GM18858 (cell line): ENCODE measurements around the gene ADCY5.

Experiments used
- ATAC-seq: cut with Tn5 transposase; IDR thresholded peaks from one replicate; pipeline ENCODE4 v1.9.1; 2021; ENCODE audit not compliant: unreplicated experiment

Gene ADCY5

DNA sequence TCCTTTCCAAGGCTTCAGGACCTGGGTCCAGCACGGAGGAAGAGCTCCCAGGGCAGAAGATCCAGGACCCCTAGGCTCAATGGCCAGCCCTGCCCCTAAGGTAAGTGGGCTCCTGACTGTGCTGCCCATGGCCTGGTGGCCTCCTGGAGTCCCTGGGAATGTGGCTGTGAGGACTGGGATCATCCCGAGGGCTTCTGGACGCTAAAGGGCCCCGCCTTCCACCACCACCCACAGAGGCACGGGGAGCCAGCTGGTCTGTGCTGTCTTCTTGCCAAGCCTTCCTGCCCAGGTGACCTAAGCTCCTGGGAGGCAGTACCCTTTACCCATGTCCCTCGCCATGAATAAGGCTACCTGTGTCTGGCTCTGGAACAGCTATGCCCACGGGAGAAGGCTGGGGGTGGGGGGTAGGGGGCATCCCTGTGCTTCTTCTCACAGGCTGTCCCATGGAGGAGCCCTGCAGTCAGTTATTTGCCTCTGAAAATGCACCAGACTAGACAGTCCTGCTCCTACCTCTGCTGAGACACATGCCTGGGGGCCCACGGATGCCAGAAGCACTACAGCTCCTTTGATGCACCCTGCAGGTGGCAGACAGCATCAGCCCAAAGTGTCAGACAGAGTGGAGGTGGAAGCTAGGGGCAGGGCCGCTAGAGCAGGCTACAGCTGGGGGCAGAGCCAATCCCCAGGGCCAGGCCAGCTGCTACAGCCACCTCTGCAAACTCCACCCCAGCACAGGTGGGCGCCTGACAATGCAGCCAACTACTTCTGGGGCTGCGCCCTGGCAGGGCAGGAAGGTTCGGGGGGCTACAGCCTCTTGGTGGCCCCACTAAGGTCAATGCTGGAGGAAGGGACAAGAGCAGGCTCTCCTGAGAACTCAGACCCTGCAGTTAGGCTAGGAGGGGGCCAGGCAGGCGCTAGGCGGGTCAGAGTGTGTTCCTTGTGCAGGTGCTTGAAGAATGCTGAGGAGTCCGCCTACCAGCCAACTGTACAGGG is 156.3 kb downstream of the ADCY5 start:
- ATAC-seq, result no peak

DNA sequence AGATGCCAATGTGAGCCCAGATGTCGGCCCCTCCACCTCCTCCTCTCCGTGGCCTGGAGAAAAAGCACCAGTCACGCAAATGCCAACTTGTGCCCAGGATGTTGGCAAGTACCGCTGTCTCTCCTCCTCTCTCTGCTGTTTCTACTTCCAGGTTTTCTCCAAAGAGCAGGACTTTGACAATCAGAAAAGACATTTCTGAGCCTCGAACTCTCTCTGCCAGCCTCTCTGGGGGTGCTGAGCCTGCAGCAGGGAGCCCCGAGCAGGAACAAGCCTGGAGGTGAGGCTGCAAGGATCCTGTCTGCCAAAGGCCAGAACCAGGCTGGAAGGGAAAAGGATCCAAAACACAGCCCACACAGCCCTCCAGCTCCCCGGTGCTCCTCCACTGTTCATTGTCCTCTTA is 157.5 kb downstream of the ADCY5 start:
- no peak for ATAC-seq

DNA sequence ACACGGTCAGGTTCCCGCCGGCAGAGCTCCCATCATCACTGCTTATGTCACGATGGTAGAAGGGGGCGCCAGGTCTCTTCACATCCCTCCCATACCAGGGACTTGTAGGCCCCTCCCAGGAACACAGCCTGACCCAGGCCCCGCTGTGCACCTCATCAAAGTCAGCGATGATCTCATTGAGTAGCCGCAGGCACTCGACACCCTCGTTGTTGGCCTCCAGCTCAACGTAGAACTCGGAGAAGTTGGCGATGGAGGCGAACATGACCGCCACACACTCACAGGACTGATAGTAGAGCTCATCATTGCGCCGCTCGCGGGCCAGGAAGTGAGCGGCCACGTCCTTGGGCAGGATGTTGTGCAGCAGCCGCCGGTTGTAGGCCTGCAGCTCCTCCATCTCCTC is 157.9 kb downstream of the ADCY5 start:
- no peak for ATAC-seq

DNA sequence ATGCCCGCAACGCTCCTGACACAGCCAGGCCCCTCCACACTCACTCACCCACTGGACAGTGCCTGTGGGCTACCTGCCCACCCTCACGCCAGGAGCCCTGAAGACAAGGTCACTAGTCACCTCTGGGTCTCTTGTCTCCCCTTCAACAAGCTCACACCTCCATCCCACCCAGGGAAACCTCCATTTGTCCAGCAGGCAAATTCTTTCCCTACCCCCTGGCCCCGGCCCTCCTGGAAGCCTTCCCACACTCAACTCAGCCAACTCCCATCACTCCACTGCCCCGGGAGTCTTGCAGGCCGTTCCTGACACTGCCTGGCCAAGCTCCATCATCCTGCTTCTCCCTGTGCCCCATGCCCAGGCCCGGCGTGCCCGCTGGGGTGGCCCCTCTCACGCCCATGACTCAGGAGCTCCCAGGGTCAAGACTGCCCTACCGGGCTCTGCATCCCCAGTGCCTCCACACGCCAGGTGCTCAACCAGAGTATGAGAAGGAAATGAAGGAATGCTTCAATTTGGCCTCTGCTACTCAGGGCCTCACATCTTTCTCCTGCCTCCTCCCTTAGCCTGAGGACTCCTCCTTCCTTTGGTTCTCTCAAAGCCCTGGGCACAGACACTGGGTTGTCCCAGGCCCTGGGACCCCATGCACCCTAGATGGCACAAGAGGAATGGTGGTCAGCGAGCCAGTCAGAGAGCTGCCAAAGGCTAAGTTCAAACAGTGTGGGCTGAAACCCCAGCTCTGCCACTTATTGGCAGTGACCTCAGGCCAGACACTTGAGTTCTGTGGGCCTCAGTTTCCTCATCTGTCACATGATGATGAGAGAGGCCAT is 158.6 kb downstream of the ADCY5 start:
- ATAC-seq, result no peak

DNA sequence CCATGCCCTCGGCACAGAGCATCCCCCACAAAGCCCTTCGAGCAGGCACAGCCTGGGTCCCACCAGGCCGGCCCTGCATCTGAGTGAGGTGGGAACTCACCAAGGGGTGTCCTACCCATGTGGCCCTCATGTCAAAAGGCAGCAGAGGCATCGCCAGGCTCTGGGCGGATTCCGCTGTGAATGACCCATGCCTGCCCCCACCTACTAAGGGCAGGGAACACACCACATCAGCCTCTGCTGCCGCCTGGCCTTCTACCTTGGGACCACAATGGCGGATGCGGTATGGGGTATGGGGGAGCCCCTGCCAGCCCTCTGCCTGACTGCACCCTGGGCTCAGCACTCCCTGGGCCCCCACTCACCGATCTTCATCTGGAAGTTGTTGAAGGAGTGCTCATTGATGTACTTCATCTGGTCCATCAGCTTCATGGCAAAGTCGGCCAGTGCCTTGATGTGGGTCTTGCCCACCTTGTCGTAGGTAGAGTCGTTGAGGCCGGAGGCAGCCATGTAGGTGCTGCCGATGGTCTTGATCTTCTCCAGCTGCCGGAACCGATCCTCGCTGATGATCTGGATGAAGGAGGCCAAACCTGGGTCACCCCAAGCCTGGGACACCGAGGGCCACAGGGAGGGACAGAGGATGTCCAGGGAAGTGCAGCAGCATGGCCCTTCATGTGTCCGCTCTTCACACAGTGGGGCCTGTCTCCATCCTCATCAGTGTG is 159.3 kb downstream of the ADCY5 start:
- ATAC-seq, result no peak

DNA sequence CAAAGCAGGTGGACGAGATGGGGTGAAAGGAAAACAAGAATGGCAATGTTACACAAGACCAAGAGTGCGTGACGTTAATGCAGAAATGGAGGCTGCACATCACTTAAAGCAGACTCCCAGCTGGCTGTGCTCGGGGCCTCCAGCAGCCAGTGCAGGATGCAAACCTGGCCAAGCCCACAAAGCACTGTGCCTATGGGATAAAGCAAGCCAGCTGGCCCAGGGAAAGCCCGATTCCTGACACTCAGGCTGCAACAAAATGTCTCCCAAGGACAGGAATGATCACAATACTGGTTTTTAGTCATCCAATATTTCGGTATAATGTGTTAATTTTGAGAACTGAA is 161.0 kb downstream of the ADCY5 start:
- no peak for ATAC-seq

DNA sequence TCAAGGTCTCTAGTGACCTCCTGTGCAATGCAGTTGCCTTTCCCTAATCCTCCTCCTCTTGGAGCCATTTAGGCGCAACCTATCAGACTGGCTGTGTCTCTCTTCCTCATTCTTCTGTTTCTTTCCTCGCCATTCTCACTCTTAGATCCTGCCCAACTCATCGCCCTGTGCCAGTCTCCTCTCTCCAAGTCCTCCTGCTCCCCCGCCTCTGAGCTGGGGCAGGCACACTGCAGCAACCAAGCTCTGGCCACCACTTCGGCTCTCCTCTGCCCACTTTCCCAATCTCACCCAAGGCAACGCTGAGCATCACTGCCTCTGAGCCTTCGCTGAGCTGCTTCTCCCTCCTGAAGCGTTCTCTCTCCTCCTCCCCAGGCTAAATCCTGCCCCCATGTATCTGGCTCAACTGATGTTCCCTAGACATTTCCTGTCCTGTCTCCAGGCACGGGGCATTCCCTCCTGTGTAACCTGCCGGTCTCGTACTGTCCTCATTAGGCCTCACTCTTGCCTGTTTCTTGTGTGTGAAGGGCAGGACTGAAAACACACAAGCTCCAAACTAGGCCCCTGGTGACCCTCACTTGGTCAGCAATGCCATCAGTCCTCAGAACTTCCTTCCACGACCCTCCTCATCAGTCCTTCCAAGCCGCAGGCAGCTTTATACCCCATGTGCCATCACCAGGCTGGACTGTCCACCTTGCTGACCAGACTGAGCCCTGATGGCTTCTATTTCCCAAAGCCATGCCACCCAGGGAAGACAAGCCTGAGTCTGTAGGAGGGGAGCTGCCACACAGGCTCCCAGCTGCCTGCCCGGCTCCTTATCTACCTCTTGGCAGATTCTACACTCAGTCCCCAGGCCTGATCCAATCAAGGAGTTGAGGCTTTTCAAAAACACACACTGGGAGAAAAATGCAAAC is 161.6 kb downstream of the ADCY5 start:
- ATAC-seq, result no peak

DNA sequence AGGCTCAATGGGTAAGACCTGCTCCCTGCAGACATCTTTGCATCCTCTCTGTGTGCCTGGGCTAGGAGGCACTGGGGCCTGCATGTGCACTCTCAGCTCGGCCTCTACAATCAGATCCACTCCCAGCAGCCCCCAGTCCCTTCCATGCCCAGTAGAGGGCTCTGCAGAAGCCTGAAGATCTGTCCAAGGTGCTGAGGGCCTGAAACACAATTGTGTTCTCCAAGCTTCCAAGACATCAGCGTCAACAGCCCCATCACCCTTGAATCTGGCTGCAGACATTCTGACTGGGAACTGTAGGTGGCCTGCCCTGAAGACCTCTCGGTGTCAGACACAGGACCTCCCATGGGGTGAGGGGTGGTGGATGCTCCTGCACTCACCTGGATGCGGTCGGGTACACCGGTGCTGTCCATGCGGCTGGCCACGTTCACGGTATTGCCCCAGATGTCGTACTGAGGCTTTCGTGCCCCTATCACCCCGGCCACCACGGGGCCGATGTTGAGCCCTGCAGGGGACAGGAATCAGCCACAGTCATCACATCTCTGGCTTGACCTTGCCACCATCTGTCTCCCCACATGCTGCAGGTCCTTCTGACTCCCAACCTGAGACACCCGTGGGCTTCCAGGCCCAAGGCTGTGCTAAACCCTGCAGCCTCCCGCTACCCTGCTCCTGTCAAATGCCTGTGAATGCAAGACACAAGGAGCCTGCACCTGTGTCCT is 162.4 kb downstream of the ADCY5 start:
- ATAC-seq, result no peak

DNA sequence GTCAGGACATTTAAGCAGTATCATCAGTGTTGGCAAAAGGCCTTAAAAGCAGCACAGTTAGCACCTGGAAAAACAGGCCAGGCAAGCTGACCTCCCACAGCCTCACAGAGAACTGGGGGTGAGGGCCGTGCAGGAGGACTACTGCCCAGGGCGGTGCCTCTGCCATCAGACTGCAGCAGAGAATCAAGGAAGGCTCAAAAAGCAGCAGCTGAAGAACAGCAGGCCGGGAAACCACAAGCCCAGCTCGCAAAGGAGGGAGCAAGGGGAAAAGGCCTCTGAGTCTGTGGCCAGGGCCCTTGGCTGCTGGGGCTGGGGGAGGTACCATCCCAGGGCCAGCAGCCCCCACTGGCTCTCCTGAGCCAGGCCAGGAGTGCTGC is 163.0 kb downstream of the ADCY5 start:
- no peak for ATAC-seq

DNA sequence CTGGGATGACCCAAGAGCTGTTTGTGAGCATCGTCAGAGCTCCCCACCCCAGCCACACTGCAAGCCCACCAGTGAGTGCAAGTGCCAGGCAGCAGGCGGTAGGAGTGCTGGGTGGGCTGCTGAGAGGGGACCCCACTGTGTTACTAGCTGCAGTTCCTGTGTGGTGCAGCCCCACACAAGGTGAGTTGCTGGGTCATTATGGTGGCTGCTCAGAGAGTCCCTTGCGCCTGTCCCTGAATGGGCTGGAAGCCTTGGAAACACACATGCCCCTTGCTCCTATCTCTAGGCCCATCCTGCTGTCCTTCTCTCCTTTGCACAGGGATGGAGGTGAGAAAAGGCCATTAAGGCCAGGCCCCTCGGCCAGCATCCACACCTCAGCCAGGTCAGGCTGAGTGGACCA is 163.4 kb downstream of the ADCY5 start:
- ATAC-seq, result no peak

DNA sequence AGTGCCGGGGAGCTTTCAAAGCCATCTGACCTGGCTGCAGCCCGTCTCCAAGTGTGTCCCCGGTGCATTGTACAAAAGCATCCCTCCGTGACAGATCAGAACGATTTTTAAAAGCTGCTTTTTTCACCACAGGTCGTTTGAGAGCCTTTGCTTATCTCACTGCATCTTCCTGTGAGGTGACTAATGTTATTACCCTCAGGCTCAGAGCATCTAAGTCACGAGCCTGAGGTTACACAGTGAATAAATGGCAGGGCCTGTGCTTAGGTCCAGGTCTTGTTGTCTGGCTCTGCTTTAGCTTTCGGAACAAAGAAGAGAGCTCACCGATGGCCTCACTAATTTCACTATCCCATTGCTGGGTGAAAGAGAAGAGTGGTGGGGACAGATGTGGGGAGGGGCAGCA is 163.8 kb downstream of the ADCY5 start:
- no peak for ATAC-seq

DNA sequence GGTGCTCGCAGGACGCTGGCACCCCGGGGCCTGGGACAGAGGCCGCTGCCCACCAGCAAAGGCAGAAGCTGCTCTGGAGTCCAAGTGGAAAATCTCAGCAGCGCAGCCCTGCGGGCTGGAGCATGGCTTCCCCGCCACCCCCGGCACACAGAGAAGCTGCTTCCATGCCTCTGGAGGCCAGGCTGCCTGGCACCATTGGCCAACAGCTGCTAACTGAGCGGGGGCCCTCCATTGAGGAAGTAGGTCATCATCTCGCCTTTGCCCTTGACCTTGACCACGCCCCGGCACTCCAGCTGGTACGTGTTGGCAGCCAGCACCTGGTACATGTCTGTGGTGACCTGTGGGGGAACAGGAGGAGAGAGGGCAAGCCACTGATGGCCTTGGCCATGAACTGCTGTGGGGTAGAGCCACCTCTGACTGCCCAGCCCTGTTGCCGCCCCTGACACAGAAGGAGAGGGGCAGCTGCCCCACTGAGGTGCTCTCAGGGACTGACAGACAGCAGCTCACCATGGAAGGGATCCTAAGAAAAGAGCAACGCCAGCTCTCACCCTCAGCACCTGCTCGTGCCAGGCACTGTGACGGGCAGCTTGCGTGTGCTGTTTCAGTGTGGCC is 164.4 kb downstream of the ADCY5 start:
- ATAC-seq, result no peak

DNA sequence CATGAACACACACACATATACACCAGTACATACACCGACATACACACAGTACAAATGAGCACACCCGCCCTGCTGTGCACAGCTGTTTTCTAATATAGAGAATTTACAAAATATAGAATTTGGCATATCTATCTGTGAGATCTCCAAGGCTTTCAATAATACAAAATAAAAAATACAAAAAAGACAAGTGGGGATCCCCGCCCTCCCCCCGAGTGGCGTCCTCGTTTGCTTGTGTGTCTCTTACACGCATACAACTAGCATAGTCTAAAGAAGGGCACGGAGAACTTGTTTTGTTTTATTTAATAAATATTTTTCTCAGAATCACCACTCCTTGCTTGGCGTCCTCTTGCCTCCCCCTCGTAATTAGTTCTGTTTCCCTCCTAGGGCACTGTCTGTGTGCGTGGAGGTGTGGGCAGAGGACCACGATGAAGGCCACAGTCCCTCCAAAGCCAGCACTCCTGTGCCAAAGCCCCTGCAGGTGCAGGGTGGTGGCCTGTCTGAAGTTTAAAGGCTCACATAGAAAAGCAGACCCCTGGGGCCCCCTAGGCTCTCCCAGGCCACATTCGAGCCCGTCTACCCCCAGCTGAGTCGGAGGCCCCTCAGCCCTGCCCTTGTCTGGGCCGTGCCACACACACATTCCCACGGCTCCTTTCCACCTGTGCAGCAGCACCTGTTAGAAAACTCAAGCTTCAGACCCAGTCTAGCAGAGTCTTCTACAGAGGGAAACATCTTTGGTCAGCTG is 165.1 kb downstream of the ADCY5 start:
- ATAC-seq, result no peak

DNA sequence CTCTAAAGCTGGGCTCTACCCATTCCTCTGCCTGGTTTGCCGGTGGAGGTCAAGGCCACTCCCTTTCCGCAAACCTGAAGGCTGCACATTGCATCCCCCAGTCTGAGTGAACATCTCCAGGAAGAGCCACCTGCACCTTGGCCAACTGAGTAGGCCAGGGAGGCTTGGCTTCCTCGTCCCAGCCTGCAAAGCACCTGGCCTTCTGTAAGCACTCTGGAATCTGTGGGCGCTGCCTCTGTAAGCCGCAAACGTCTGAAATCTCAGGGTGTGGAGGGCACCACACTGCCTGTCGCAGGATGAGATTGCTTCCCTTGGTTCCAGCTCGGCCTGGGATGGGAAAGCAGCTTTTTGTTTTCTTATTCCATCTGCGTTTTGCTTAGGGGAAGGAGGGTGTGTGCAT is 165.8 kb downstream of the ADCY5 start:
- ATAC-seq, result no peak

DNA sequence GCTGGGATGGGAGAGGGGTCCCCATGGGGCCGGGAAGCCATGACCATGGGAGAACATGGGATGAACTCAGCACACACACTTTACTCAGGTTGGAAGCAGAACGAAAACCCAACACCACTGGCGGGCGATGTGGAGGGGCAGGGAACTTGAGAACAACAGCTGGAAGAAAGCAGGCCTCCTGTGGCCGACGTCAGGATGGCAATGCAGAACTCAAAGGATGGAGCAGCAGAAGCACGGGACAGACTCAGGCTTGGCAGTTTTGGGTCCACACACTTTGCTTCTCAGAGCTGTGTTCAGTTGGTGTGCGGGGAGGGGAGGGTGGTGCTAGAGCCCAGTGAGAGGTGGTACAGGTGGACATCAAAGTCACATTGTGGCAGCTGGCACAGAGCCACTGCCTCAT is 166.4 kb downstream of the ADCY5 start:
- no peak for ATAC-seq

DNA sequence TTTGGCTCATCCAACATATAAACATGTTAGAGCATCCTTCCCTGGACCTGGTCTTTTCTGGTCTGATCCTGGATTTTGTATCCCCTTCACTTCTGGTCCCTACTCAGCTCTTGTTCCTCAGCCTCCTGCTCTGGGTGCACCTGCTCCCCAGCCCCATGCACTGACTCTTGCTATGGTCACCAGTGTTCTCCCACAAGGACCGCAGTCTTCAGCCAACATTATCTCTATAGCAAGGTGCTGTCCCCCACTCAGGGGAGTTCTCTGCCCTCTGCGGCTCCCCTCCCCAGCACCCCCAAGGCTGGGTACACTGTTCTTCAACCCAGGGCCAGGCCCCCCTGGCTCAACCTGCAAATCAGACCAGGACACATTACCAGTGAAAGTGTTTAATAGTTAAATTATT is 167.0 kb downstream of the ADCY5 start:
- no peak for ATAC-seq

DNA sequence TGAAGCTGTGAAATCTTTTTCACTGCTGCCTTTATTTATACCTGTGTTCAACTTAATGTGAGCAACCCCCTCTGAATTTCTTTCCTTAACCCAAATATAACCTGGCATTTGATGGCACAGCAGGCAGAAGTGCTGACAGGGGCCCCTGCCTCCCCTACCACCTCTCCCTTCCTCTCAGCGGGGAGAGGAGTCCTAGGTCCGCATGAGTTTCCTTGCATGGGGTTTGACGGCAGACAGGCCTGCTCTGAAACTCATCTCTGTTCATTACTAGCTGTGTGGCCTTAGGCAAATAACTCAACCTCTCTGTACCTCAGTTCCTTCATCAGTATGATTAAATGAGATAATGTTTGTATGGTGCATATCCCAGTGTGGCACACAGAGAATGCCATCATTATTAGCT is 167.5 kb downstream of the ADCY5 start:
- ATAC-seq, result no peak

DNA sequence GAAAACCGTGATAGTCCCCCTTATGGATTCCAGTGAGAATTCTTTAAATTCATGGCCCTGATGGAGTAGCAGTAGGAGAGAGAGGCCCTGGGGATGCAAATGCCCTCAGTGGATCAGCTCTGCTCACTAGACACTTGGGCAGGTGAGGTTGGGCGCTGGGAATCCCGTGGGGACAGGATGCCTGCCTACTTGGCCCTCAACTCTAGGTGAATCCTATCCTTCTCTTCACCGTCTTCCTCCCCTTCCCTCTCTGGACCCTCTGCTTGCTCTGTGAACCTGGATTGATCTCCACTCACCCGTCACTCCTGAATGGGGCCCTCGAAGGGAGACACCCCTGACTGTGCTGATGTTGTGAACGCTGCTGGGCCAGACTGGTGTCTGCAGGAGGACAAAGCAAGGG is 169.8 kb downstream of the ADCY5 start:
- ATAC-seq, result no peak

DNA sequence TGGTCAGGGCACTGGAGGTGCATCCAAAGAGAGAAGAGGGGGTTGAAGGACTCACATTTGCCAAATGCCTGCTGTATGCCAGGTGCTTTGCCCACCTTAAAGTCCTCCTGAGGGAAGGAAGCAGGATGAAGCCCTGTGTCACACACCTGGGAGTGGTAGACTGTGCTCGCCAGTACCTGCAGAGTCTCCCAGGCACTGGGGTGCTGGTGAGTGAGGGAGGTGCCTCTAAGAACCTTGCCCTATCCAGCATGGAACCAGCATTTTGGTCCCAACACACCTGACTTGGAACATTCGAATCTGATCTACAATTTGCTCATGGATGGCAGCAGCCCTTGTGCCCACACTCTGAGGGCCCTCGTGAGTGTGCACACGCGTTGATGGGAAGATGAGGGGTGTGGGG is 170.4 kb downstream of the ADCY5 start:
- ATAC-seq, result no peak
